Caco-2 (cell line): ENCODE measurements around the gene NEDD4L. TPM values are rescaled to one million over a fixed set of nuclear protein-coding genes. Genes with fewer than 3 reads are reported as not detected.

Source experiments
- BruUV-seq: library from RNA; stranded (reverse); fragments of 400-500 nt; replicated peaks from 2 replicates; lab custom pipeline; 2021; lab: Mats Ljungman, UMichigan
- CTCF ChIA-PET: fragments of 300-600 bp; sonication (Branson Sonifier 250); formaldehyde crosslinking; loops from one replicate; lab custom pipeline; 2022; ENCODE audit warnings: antibody characterized with exemption; lab: Charles Lee
- POLR2A ChIA-PET: fragments of 300-600 bp; sonication (Branson Sonifier 250); formaldehyde crosslinking; loops from one replicate; lab custom pipeline; 2022; ENCODE audit warnings: antibody characterized with exemption; lab: Charles Lee
- DNase-seq, 2 experiments: peaks; one replicate each; pipeline versions ENCODE4 v3.0.0 to v3.0.0-alpha.2; 2020 to 2022
- H3K27me3 ChIP-seq: replicated peaks from 2 replicates; pipeline ENCODE4 v1.6.0; 2011; ENCODE audit warnings: low read length; ENCODE audit not compliant: control insufficient read depth, insufficient read depth
- H3K36me3 ChIP-seq: 2 replicates; pipeline ENCODE4 v1.5.1; 2011; ENCODE audit warnings: low read length; ENCODE audit not compliant: control insufficient read depth, insufficient read depth
- H3K4me1 ChIP-seq: fragments of 250-450 bp; sonication (Bioruptor Pico); 2 replicates; pipeline ENCODE4 v1.5.1; 2020; ENCODE audit warnings: mild to moderate bottlenecking
- H3K4me3 ChIP-seq: 2 replicates; pipeline ENCODE4 v1.5.1; 2011; ENCODE audit warnings: low read depth, mild to moderate bottlenecking, control low read depth, low read length
- H3K9me3 ChIP-seq: fragments of 250-450 bp; sonication (Bioruptor Pico); 2 replicates; pipeline ENCODE4 v1.5.1; 2020; ENCODE audit warnings: mild to moderate bottlenecking, moderate library complexity
- H3K27ac Mint-ChIP-seq: one replicate; pipeline ENCODE4 v1.8.0; 2022; ENCODE audit warnings: mixed read lengths; ENCODE audit not compliant: unreplicated experiment
- H3K27me3 Mint-ChIP-seq: one replicate; pipeline ENCODE4 v1.8.0; 2022; ENCODE audit warnings: mixed read lengths; ENCODE audit not compliant: insufficient read depth, unreplicated experiment
- H3K36me3 Mint-ChIP-seq: one replicate; pipeline ENCODE4 v1.8.0; 2022; ENCODE audit warnings: mild to moderate bottlenecking, mixed read lengths; ENCODE audit not compliant: insufficient read depth, unreplicated experiment
- H3K4me1 Mint-ChIP-seq: one replicate; pipeline ENCODE4 v1.8.0; 2022; ENCODE audit warnings: low read depth, mixed read lengths; ENCODE audit not compliant: unreplicated experiment
- H3K4me3 Mint-ChIP-seq: one replicate; pipeline ENCODE4 v1.8.0; 2022; ENCODE audit warnings: mild to moderate bottlenecking, moderate library complexity, mixed read lengths; ENCODE audit not compliant: unreplicated experiment
- H3K9me3 Mint-ChIP-seq: one replicate; pipeline ENCODE4 v1.8.0; 2022; ENCODE audit warnings: mixed read lengths; ENCODE audit not compliant: unreplicated experiment
- CTCF ChIP-seq, 2 experiments: fragments of 200-600 bp in 1 of 2; IDR thresholded peaks; 1 replicate in 1 of 2; 2 replicates in 1 of 2; pipeline versions ENCODE4 v1.5.1 to v1.8.0; 2011 to 2022; ENCODE audit warnings: antibody characterized with exemption in 1 of 2, control low read depth in 1 of 2, inconsistent platforms in 1 of 2, low read depth in 1 of 2, low read length in 1 of 2, mild to moderate bottlenecking in 1 of 2, moderate library complexity in 1 of 2; ENCODE audit not compliant: insufficient read depth in 1 of 2, severe bottlenecking in 1 of 2, unreplicated experiment in 1 of 2
- intact Hi-C: fragments of 100-400 bp; cut with micrococcal nuclease; formaldehyde crosslinking; loops from one replicate; pipeline ENCODE4 v1.10.0; 2022; ENCODE audit not compliant: unreplicated experiment
- total RNA-seq: library from RNA; stranded (reverse); gene quantifications from 2 replicates; pipeline ENCODE4 v1.2.3, GENCODE V29; 2022

Gene NEDD4L
- total RNA-seq, 1 experiment from 2014 or later, result 85.4 TPM

GRCh38 chr18:58247363-58247834, 203.4 kb downstream of the NEDD4L start:
- no peak overlapping the region for H3K4me3 Mint-ChIP-seq

DNA sequence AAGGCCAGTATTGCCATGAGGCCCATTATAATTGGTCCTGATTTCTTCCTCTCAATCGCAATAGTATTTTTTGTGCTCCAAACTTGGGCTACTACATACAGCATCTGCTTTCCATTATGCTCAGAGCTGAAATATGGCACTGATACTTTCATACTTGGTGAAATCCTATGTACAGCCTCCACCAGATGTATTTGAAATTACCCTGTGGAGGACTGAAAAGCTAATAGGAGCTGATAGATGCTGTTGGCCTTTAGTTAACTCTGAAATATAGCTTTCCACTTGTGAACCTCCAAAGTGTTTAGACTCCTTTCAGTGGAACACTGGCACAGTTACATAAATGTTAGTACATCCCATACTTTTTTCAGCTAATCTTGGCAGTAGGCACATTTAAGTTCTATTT, 205.7 kb downstream of the NEDD4L start:
- Mint-ChIP-seq H3K4me1 (peaks cover 12% of the 10 kb centered on the region), H3K4me3 (no peak overlapping the region), H3K36me3 (peaks cover 9% of the 10 kb centered on the region), H3K27me3 (no peaks in the 10 kb centered on the region), H3K9me3 (no peaks in the 10 kb centered on the region), H3K27ac (no peak overlapping the region)
- no peak overlapping the region for H3K4me3 ChIP-seq
- CTCF ChIA-PET, result no interaction called here
- H3K36me3 ChIP-seq, result no peaks in the 10 kb centered on the region
- intact Hi-C loops, result no loop called here
- BruUV-seq, result no TSS peak
- POLR2A ChIA-PET, result no interaction called here
- no peak for TF ChIP-seq CTCF (IDR thresholded peaks at IDR 0.05; ENCODE audit: insufficient read depth in 1 of 2, low read depth in 1 of 2, low read length in 1 of 2, severe bottlenecking in 1 of 2, unreplicated experiment in 1 of 2)
- no peak for DNase-seq
- no peaks in the 10 kb centered on the region for H3K9me3 ChIP-seq
- H3K4me1 ChIP-seq, result no peaks in the 10 kb centered on the region
- no peaks in the 10 kb centered on the region for H3K27me3 ChIP-seq

More at GRCh38 chr18:58247363-58247834, 203.4 kb downstream of the NEDD4L start:
- H3K4me1 ChIP-seq, result no peaks in the 10 kb centered on the region
- Mint-ChIP-seq H3K9me3 (no peaks in the 10 kb centered on the region), H3K27ac (no peak overlapping the region), H3K4me1 (peaks cover 6% of the 10 kb centered on the region), H3K27me3 (no peaks in the 10 kb centered on the region), H3K36me3 (peaks cover 4% of the 10 kb centered on the region)
- H3K4me3 ChIP-seq, result no peak overlapping the region
- H3K27me3 ChIP-seq, result no peaks in the 10 kb centered on the region
- DNase-seq, result no peak
- no TSS peak for BruUV-seq
- no peaks in the 10 kb centered on the region for H3K36me3 ChIP-seq
- no peaks in the 10 kb centered on the region for H3K9me3 ChIP-seq
- ChIA-PET POLR2A (no interaction called here), CTCF (no interaction called here)
- intact Hi-C loops, result no loop called here
- TF ChIP-seq CTCF (IDR thresholded peaks at IDR 0.05; ENCODE audit: insufficient read depth in 1 of 2, low read depth in 1 of 2, low read length in 1 of 2, severe bottlenecking in 1 of 2, unreplicated experiment in 1 of 2), result no peak

GRCh38 chr18:58251416-58251815, 207.4 kb downstream of the NEDD4L start:
- BruUV-seq, result no TSS peak
- no peak overlapping the region for H3K4me3 Mint-ChIP-seq
- Histone ChIP-seq H3K36me3 (no peaks in the 10 kb centered on the region), H3K9me3 (no peaks in the 10 kb centered on the region), H3K27me3 (no peaks in the 10 kb centered on the region), H3K4me3 (no peak overlapping the region), H3K4me1 (no peaks in the 10 kb centered on the region)
- no peak for TF ChIP-seq CTCF (IDR thresholded peaks at IDR 0.05; ENCODE audit: insufficient read depth in 1 of 2, low read depth in 1 of 2, low read length in 1 of 2, severe bottlenecking in 1 of 2, unreplicated experiment in 1 of 2)
- H3K9me3 Mint-ChIP-seq, result no peaks in the 10 kb centered on the region
- no peak overlapping the region for H3K27ac Mint-ChIP-seq
- intact Hi-C loops, result no loop called here
- ChIA-PET CTCF (no interaction called here), POLR2A (no interaction called here)
- no peaks in the 10 kb centered on the region for H3K27me3 Mint-ChIP-seq
- DNase-seq, result no peak
- H3K4me1 Mint-ChIP-seq, result peaks cover 12% of the 10 kb centered on the region
- peaks cover 14% of the 10 kb centered on the region for H3K36me3 Mint-ChIP-seq
